ENCODE results near the gene SRF.
"Not testable (repeated sequence)": the region's sequence is repeated elsewhere in the genome, so short reads cannot be mapped to it uniquely, and the experiment has no call there.

Gene SRF

GRCh38 chr6:43170931-43171706 is at the start of gene SRF:
Gene SRF (plus strand): TSS chr6:43171269. CDS start chr6:43171657, 388 bp downstream.
- peak; percentile 100 for DNase-seq

GRCh38 chr6:43122146-43122545 is 48.9 kb upstream of the SRF start:
- no peak for DNase-seq

GRCh38 chr6:43123461-43124314 is 47.4 kb upstream of the SRF start:
- no peak for DNase-seq

GRCh38 chr6:43124481-43124880 is 46.6 kb upstream of the SRF start:
- DNase-seq = no peak

GRCh38 chr6:43125119-43125518 is 46.0 kb upstream of the SRF start:
- DNase-seq = no peak

- DNase-seq = no peak
These were observed 45.5 kb upstream of the SRF start for GRCh38 chr6:43125555-43125954.

- DNase-seq = no peak
These were observed 43.9 kb upstream of the SRF start for GRCh38 chr6:43127180-43127579.

GRCh38 chr6:43127877-43128276 is 43.2 kb upstream of the SRF start:
- DNase-seq = no peak

GRCh38 chr6:43128926-43129325 is 42.1 kb upstream of the SRF start:
- DNase-seq = no peak

GRCh38 chr6:43129434-43130194 is 41.5 kb upstream of the SRF start:
- DNase-seq = no peak

- no peak for DNase-seq
These were observed 40.6 kb upstream of the SRF start for GRCh38 chr6:43130429-43130828.

- not testable (repeated sequence) for DNase-seq
These were observed 39.7 kb upstream of the SRF start for GRCh38 chr6:43131379-43131778.

- DNase-seq = no peak
These were observed 32.8 kb upstream of the SRF start for GRCh38 chr6:43138267-43138666.

- not testable (repeated sequence) for DNase-seq
These were observed 31.1 kb upstream of the SRF start for GRCh38 chr6:43139973-43140372.

GRCh38 chr6:43141644-43142043 is 29.4 kb upstream of the SRF start:
- no peak for DNase-seq

- DNase-seq = no peak
These were observed 29.0 kb upstream of the SRF start for GRCh38 chr6:43142101-43142500.

GRCh38 chr6:43143235-43144128 is 27.6 kb upstream of the SRF start:
- DNase-seq = peak; percentile 95

GRCh38 chr6:43144879-43145278 is 26.2 kb upstream of the SRF start:
- DNase-seq = no peak

GRCh38 chr6:43146261-43146660 is 24.8 kb upstream of the SRF start:
- DNase-seq = no peak

GRCh38 chr6:43146709-43147688 is 24.1 kb upstream of the SRF start:
- DNase-seq = no peak
